Epithelial cell of proximal tubule (primary cell): Measurements from ENCODE around the gene CLASP2. TPM values are rescaled to one million over a fixed set of nuclear protein-coding genes. Genes with fewer than 3 reads are reported as not detected.
"Not testable (repeated sequence)": the region's sequence is repeated elsewhere in the genome, so short reads cannot be mapped to it uniquely, and the experiment has no call there.

Experiments used
- DNase-seq: peaks from one replicate; pipeline ENCODE4 v3.0.0-alpha.2; 2011; ENCODE audit warnings: low read depth
- H3K4me3 ChIP-seq: 2 replicates; pipeline ENCODE4 v1.5.1; 2011; ENCODE audit warnings: low read depth, mild to moderate bottlenecking, low read length
- total RNA-seq: library from RNA; depleted of rRNA; stranded (reverse); fragments of >200 nt; gene quantifications from 2 replicates; pipeline ENCODE4 v1.2.3, GENCODE V29; 2015
- TF ChIP-seq, protein P1 (sequence below): conservative IDR thresholded peaks from 2 replicates; pipeline ENCODE4 v1.5.1; 2012; ENCODE audit warnings: low read depth, mild to moderate bottlenecking, low read length

The CLASP2 gene
- total RNA-seq, 1 donor from 2014 or later, result 23.7 TPM

GRCh38 chr3:33699275-33699674, 18.8 kb downstream of the CLASP2 start:
- DNase-seq, result no peak
- H3K4me3 ChIP-seq, result no peak overlapping the region
- TF ChIP-seq, protein P1, sequence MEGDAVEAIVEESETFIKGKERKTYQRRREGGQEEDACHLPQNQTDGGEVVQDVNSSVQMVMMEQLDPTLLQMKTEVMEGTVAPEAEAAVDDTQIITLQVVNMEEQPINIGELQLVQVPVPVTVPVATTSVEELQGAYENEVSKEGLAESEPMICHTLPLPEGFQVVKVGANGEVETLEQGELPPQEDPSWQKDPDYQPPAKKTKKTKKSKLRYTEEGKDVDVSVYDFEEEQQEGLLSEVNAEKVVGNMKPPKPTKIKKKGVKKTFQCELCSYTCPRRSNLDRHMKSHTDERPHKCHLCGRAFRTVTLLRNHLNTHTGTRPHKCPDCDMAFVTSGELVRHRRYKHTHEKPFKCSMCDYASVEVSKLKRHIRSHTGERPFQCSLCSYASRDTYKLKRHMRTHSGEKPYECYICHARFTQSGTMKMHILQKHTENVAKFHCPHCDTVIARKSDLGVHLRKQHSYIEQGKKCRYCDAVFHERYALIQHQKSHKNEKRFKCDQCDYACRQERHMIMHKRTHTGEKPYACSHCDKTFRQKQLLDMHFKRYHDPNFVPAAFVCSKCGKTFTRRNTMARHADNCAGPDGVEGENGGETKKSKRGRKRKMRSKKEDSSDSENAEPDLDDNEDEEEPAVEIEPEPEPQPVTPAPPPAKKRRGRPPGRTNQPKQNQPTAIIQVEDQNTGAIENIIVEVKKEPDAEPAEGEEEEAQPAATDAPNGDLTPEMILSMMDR, result no peak

GRCh38 chr3:33694944-33695343, 23.1 kb downstream of the CLASP2 start:
- DNase-seq, result no peak
- TF ChIP-seq, protein P1, result no peak
- H3K4me3 ChIP-seq, result no peak overlapping the region

GRCh38 chr3:33690341-33690740, 27.7 kb downstream of the CLASP2 start:
- no peak for DNase-seq
- H3K4me3 ChIP-seq, result no peak overlapping the region
- TF ChIP-seq, protein P1, result no peak

GRCh38 chr3:33687406-33688010, 30.5 kb downstream of the CLASP2 start:
- DNase-seq, result no peak
- TF ChIP-seq, protein P1, result no peak
- no peak overlapping the region for H3K4me3 ChIP-seq

DNA sequence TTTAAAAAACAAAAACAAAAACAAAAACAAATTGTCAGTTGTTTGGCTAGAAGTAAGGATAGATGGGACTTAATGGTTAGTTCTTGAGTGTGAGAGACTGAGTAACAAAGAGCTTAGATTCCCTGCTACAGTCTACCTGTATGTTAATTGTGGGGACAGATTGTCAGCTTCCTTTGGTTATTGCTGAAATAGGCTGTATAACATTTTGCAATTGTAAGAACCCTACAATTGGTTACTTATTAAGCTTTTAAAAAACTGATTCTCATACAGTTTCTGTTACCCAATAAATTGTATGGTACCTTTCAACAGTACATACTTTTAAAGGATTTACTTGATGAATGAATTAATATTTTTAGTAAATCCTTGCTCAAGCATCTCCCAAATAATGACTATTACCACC, 35.3 kb downstream of the CLASP2 start:
- H3K4me3 ChIP-seq, result no peak overlapping the region
- no peak for DNase-seq
- TF ChIP-seq, protein P1, result no peak

DNA sequence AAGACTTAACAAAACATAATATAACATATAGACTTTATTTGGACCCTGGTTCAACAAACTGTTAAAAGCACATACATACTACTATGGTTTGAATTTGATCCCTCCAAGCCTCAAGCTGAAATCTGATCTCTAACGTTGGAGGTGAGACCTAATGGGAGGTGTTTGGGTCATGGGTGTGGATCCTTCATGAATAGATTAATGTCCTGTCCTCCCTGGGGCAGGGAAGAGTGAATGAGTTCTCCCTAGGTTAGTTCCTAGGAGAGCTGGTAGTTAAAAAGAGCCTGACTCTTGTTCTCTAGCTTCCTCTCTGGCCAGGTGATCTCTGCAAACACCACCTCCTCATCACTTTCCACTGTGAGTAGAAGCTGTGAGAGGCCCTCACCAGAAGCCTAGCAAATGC, 36.4 kb downstream of the CLASP2 start:
- TF ChIP-seq, protein P1, result no peak
- no peak for DNase-seq
- H3K4me3 ChIP-seq, result no peak overlapping the region

DNA sequence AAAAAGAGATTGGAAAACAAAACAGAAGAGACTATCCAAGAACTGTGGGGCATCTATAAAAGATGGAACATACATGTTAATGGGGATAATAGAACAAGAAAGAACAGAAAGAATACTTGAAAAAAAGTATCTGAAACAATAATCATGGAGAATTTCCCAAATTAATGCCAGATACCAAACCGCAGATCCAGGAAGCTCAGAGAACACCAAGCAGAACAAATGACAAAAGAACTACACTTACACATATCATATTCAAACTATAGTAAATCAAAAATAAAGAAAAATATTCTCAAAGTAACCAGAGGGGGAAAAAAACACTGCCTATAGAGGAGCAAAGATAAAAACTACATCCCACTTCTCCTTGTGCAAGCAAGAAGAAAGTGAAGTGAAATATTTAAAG, 40.0 kb downstream of the CLASP2 start:
- no peak overlapping the region for H3K4me3 ChIP-seq
- TF ChIP-seq, protein P1, result no peak
- DNase-seq, result no peak

- not testable (repeated sequence) for H3K4me3 ChIP-seq, DNase-seq
Observed at GRCh38 chr3:33673436-33673835, 44.6 kb downstream of the CLASP2 start.
